Activated T-helper 1 cell treated with anti-CD3 and anti-CD28 coated beads, Interleukin-12 subunit alpha, Interleukin-12 subunit beta, Interleukin-2, Interleukin-4 antibody, amounts not matched to agents 30 ng/mL and 10 ng/mL and 1 ng/mL, durations not matched to agents 14 hours and 24 hours and 36 hours (primary cell): Measurements from ENCODE around the gene PDK1. TPM values are rescaled to one million over a fixed set of nuclear protein-coding genes. Genes with fewer than 3 reads are reported as not detected.

Source experiments
- DNase-seq: peaks from one replicate; pipeline ENCODE4 v3.0.0; 2021; ENCODE audit warnings: low spot score
- H3K27ac Mint-ChIP-seq: one replicate; pipeline ENCODE4 v1.8.0; 2021; ENCODE audit warnings: mild to moderate bottlenecking, mixed read lengths
- H3K27me3 Mint-ChIP-seq: one replicate; pipeline ENCODE4 v1.8.0; 2022; ENCODE audit warnings: mild to moderate bottlenecking, moderate library complexity, mixed read lengths; ENCODE audit not compliant: insufficient read depth
- H3K36me3 Mint-ChIP-seq: one replicate; pipeline ENCODE4 v1.8.0; 2021; ENCODE audit warnings: low read depth, mixed read lengths
- H3K4me1 Mint-ChIP-seq: one replicate; pipeline ENCODE4 v1.8.0; 2021; ENCODE audit warnings: low read depth, mixed read lengths
- H3K4me3 Mint-ChIP-seq: one replicate; pipeline ENCODE4 v1.8.0; 2021; ENCODE audit warnings: mild to moderate bottlenecking, moderate library complexity, mixed read lengths
- H3K9me3 Mint-ChIP-seq: one replicate; pipeline ENCODE4 v1.8.0; 2021; ENCODE audit warnings: mixed read lengths
- intact Hi-C: fragments of 100-400 bp; cut with micrococcal nuclease; formaldehyde crosslinking; loops from one replicate; pipeline ENCODE4 v1.15.1; 2024
- total RNA-seq: library from RNA; stranded (reverse); gene quantifications from 2 replicates; pipeline ENCODE4 v1.2.3, GENCODE V29; 2022

The PDK1 gene
- total RNA-seq, 1 donor from 2014 or later, result 27.6 TPM

- intact Hi-C loops, result no loop called here
Measured at GRCh38 chr2:172613040-172613439, 57.1 kb downstream of the PDK1 start.

GRCh38 chr2:172613615-172614231 is 57.8 kb downstream of the PDK1 start:
- H3K4me1 Mint-ChIP-seq, result no peaks in the 10 kb centered on the region
- no peak overlapping the region for H3K27ac Mint-ChIP-seq
- peaks cover 8% of the 10 kb centered on the region for H3K36me3 Mint-ChIP-seq
- H3K27me3 Mint-ChIP-seq, result no peaks in the 10 kb centered on the region
- no peak for DNase-seq
- H3K4me3 Mint-ChIP-seq, result no peak overlapping the region
- intact Hi-C loops, result no loop called here
- no peaks in the 10 kb centered on the region for H3K9me3 Mint-ChIP-seq

More at GRCh38 chr2:172613040-172613439, 57.1 kb downstream of the PDK1 start:
- H3K9me3 Mint-ChIP-seq, result no peaks in the 10 kb centered on the region
- H3K27ac Mint-ChIP-seq, result no peak overlapping the region
- no peaks in the 10 kb centered on the region for H3K4me1 Mint-ChIP-seq
- no peaks in the 10 kb centered on the region for H3K27me3 Mint-ChIP-seq
- DNase-seq, result no peak
- H3K36me3 Mint-ChIP-seq, result peaks cover 14% of the 10 kb centered on the region
- no peak overlapping the region for H3K4me3 Mint-ChIP-seq

- no peaks in the 10 kb centered on the region for H3K9me3 Mint-ChIP-seq
- DNase-seq, result no peak
- H3K36me3 Mint-ChIP-seq, result peaks cover 10% of the 10 kb centered on the region
- no peaks in the 10 kb centered on the region for H3K27me3 Mint-ChIP-seq
- intact Hi-C loops, result no loop called here
- no peak overlapping the region for H3K4me3 Mint-ChIP-seq
- H3K4me1 Mint-ChIP-seq, result no peaks in the 10 kb centered on the region
- H3K27ac Mint-ChIP-seq, result no peak overlapping the region
Measured at GRCh38 chr2:172614932-172615331, 59.0 kb downstream of the PDK1 start.

- intact Hi-C loops, result no loop called here
- Mint-ChIP-seq H3K4me3 (no peak overlapping the region), H3K4me1 (no peaks in the 10 kb centered on the region), H3K27ac (no peak overlapping the region), H3K27me3 (no peaks in the 10 kb centered on the region), H3K9me3 (no peaks in the 10 kb centered on the region), H3K36me3 (peaks cover 10% of the 10 kb centered on the region)
- DNase-seq, result no peak
Measured at GRCh38 chr2:172615727-172616261, 59.9 kb downstream of the PDK1 start.

- Mint-ChIP-seq H3K36me3 (peaks cover 7% of the 10 kb centered on the region), H3K4me3 (no peak overlapping the region), H3K9me3 (no peaks in the 10 kb centered on the region), H3K27ac (no peak overlapping the region), H3K4me1 (no peaks in the 10 kb centered on the region), H3K27me3 (no peaks in the 10 kb centered on the region)
- intact Hi-C loops, result no loop called here
- no peak for DNase-seq
Measured at GRCh38 chr2:172617115-172617514, 61.2 kb downstream of the PDK1 start.

- DNase-seq, result no peak
- peaks cover 16% of the 10 kb centered on the region for H3K36me3 Mint-ChIP-seq
- H3K27ac Mint-ChIP-seq, result no peak overlapping the region
- H3K27me3 Mint-ChIP-seq, result no peaks in the 10 kb centered on the region
- no peak overlapping the region for H3K4me3 Mint-ChIP-seq
- intact Hi-C loops, result no loop called here
- no peaks in the 10 kb centered on the region for H3K9me3 Mint-ChIP-seq
- H3K4me1 Mint-ChIP-seq, result no peaks in the 10 kb centered on the region
Measured at GRCh38 chr2:172623249-172623965, 67.5 kb downstream of the PDK1 start.

GRCh38 chr2:172624996-172625395 is 69.1 kb downstream of the PDK1 start:
- H3K9me3 Mint-ChIP-seq, result no peaks in the 10 kb centered on the region
- no peak overlapping the region for H3K4me3 Mint-ChIP-seq

GRCh38 chr2:172627181-172627580 is 71.3 kb downstream of the PDK1 start:
- Mint-ChIP-seq H3K36me3 (peaks cover 24% of the 10 kb centered on the region), H3K27me3 (no peaks in the 10 kb centered on the region), H3K4me3 (no peak overlapping the region), H3K27ac (no peak overlapping the region), H3K9me3 (no peaks in the 10 kb centered on the region), H3K4me1 (no peaks in the 10 kb centered on the region)
- DNase-seq, result no peak
- intact Hi-C loops, result no loop called here

More at GRCh38 chr2:172624996-172625395, 69.1 kb downstream of the PDK1 start:
- H3K4me1 Mint-ChIP-seq, result no peaks in the 10 kb centered on the region
- intact Hi-C loops, result no loop called here
- H3K27ac Mint-ChIP-seq, result no peak overlapping the region
- peaks cover 21% of the 10 kb centered on the region for H3K36me3 Mint-ChIP-seq
- DNase-seq, result no peak
- no peaks in the 10 kb centered on the region for H3K27me3 Mint-ChIP-seq

- no peaks in the 10 kb centered on the region for H3K4me1 Mint-ChIP-seq
- no peaks in the 10 kb centered on the region for H3K9me3 Mint-ChIP-seq
- H3K36me3 Mint-ChIP-seq, result peaks cover 24% of the 10 kb centered on the region
- no peak for DNase-seq
- intact Hi-C loops, result no loop called here
- no peak overlapping the region for H3K4me3 Mint-ChIP-seq
- H3K27ac Mint-ChIP-seq, result no peak overlapping the region
- no peaks in the 10 kb centered on the region for H3K27me3 Mint-ChIP-seq
Measured at GRCh38 chr2:172628085-172628484, 72.2 kb downstream of the PDK1 start.

GRCh38 chr2:172629586-172629985 is 73.7 kb downstream of the PDK1 start:
- intact Hi-C loops, result no loop called here
- Mint-ChIP-seq H3K4me3 (no peak overlapping the region), H3K27me3 (no peaks in the 10 kb centered on the region)

GRCh38 chr2:172630181-172630580 is 74.3 kb downstream of the PDK1 start:
- Mint-ChIP-seq H3K4me1 (no peaks in the 10 kb centered on the region), H3K36me3 (peaks cover 17% of the 10 kb centered on the region), H3K27me3 (no peaks in the 10 kb centered on the region), H3K9me3 (no peaks in the 10 kb centered on the region), H3K4me3 (no peak overlapping the region), H3K27ac (no peak overlapping the region)
- intact Hi-C loops, result no loop called here
- no peak for DNase-seq

More at GRCh38 chr2:172629586-172629985, 73.7 kb downstream of the PDK1 start:
- no peaks in the 10 kb centered on the region for H3K9me3 Mint-ChIP-seq
- DNase-seq, result no peak
- H3K4me1 Mint-ChIP-seq, result no peaks in the 10 kb centered on the region
- H3K36me3 Mint-ChIP-seq, result peaks cover 17% of the 10 kb centered on the region
- no peak overlapping the region for H3K27ac Mint-ChIP-seq

- intact Hi-C loops, result no loop called here
Measured at GRCh38 chr2:172634477-172634876, 78.6 kb downstream of the PDK1 start.

GRCh38 chr2:172635548-172635947 is 79.7 kb downstream of the PDK1 start:
- intact Hi-C loops, result no loop called here

More at GRCh38 chr2:172634477-172634876, 78.6 kb downstream of the PDK1 start:
- Mint-ChIP-seq H3K27me3 (no peaks in the 10 kb centered on the region), H3K27ac (no peak overlapping the region), H3K4me3 (no peak overlapping the region), H3K4me1 (peaks cover under 1% of the 10 kb centered on the region), H3K36me3 (peaks cover 6% of the 10 kb centered on the region), H3K9me3 (no peaks in the 10 kb centered on the region)
- DNase-seq, result no peak

More at GRCh38 chr2:172635548-172635947, 79.7 kb downstream of the PDK1 start:
- no peak overlapping the region for H3K4me3 Mint-ChIP-seq
- no peaks in the 10 kb centered on the region for H3K9me3 Mint-ChIP-seq
- DNase-seq, result no peak
- H3K4me1 Mint-ChIP-seq, result peaks cover 7% of the 10 kb centered on the region
- peaks cover 2% of the 10 kb centered on the region for H3K36me3 Mint-ChIP-seq
- no peak overlapping the region for H3K27ac Mint-ChIP-seq
- no peaks in the 10 kb centered on the region for H3K27me3 Mint-ChIP-seq
